A204.1 (cell line): ENCODE measurements around the gene GXYLT2.
"Not testable (repeated sequence)": the region's sequence is repeated elsewhere in the genome, so short reads cannot be mapped to it uniquely, and the experiment has no call there.

Source experiments
- FAIRE-seq: peaks from 2 replicates; lab custom pipeline; 2012; peaks lifted over from hg19 to GRCh38; lab: Jason Lieb, UNC

GXYLT2 gene

GRCh38 chr3:72892081-72892775, 4.4 kb downstream of the GXYLT2 start:
- no peak for FAIRE-seq

- no peak for FAIRE-seq
These were observed 5.0 kb downstream of the GXYLT2 start for GRCh38 chr3:72892870-72893269.

- no peak for FAIRE-seq
These were observed 7.2 kb downstream of the GXYLT2 start for GRCh38 chr3:72894976-72895552.

- no peak for FAIRE-seq
These were observed 9.3 kb downstream of the GXYLT2 start for GRCh38 chr3:72896996-72897757.

- no peak for FAIRE-seq
These were observed 9.8 kb downstream of the GXYLT2 start for GRCh38 chr3:72897758-72898007.

GRCh38 chr3:72899349-72899765, 11.5 kb downstream of the GXYLT2 start:
- no peak for FAIRE-seq

GRCh38 chr3:72900048-72900447, 12.2 kb downstream of the GXYLT2 start:
- FAIRE-seq: no peak

- no peak for FAIRE-seq
These were observed 14.0 kb downstream of the GXYLT2 start for GRCh38 chr3:72901840-72902239.

- FAIRE-seq: no peak
These were observed 15.2 kb downstream of the GXYLT2 start for GRCh38 chr3:72903004-72903403.

- FAIRE-seq: no peak
These were observed 16.3 kb downstream of the GXYLT2 start for GRCh38 chr3:72904163-72904562.

GRCh38 chr3:72906154-72906553, 18.3 kb downstream of the GXYLT2 start:
- no peak for FAIRE-seq

GRCh38 chr3:72907131-72907711, 19.4 kb downstream of the GXYLT2 start:
- FAIRE-seq: no peak

GRCh38 chr3:72907731-72908620, 20.1 kb downstream of the GXYLT2 start:
- no peak for FAIRE-seq

GRCh38 chr3:72909591-72909990, 21.7 kb downstream of the GXYLT2 start:
- FAIRE-seq: no peak

GRCh38 chr3:72912532-72912931, 24.7 kb downstream of the GXYLT2 start:
- FAIRE-seq: no peak

GRCh38 chr3:72914383-72914782, 26.5 kb downstream of the GXYLT2 start:
- FAIRE-seq: no peak

- FAIRE-seq: no peak
These were observed 28.4 kb downstream of the GXYLT2 start for GRCh38 chr3:72916250-72916649.

- FAIRE-seq: no peak
These were observed 31.7 kb downstream of the GXYLT2 start for GRCh38 chr3:72919520-72919919.

- no peak for FAIRE-seq
These were observed 36.2 kb downstream of the GXYLT2 start for GRCh38 chr3:72924055-72924454.

GRCh38 chr3:72928781-72929735, 41.2 kb downstream of the GXYLT2 start:
- FAIRE-seq: not testable (repeated sequence)

GRCh38 chr3:72930754-72931153, 42.9 kb downstream of the GXYLT2 start:
- FAIRE-seq: no peak
